Endothelial cell of umbilical vein (primary cell): ENCODE data around the gene GRM7. TPM values are rescaled to one million over a fixed set of nuclear protein-coding genes. Genes with fewer than 3 reads are reported as not detected.

ENCODE experiments used
- BruUV-seq: library from RNA; stranded (reverse); fragments of 400-500 nt; replicated peaks from 2 replicates; lab custom pipeline; 2021; lab: Mats Ljungman, UMichigan
- CTCF ChIA-PET: fragments of 300-600, 350-600 bp; sonication (Branson Sonifier 250); formaldehyde crosslinking; loops from one replicate; lab custom pipeline; 2021; ENCODE audit warnings: antibody characterized with exemption, inconsistent platforms; lab: Charles Lee
- POLR2A ChIA-PET: fragments of 300-600, 350-600 bp; sonication (Branson Sonifier 250); formaldehyde crosslinking; loops from one replicate; lab custom pipeline; 2021; ENCODE audit warnings: antibody characterized with exemption, inconsistent platforms; lab: Charles Lee
- DNase-seq: peaks from one replicate; pipeline ENCODE4 v3.0.0-alpha.2; 2011; ENCODE audit warnings: low read depth, low spot score
- FAIRE-seq: peaks from 2 replicates; lab custom pipeline; 2011; peaks lifted over from hg19 to GRCh38; lab: Jason Lieb, UNC
- H2AFZ ChIP-seq: 2 replicates; pipeline ENCODE4 v1.6.0; 2012; ENCODE audit warnings: low read depth, low read length, control low read depth, inconsistent platforms
- H3K27ac ChIP-seq: 2 replicates; pipeline ENCODE4 v1.5.1; 2011; ENCODE audit warnings: low read depth, mild to moderate bottlenecking, control low read depth, low read length, moderate library complexity; ENCODE audit not compliant: insufficient read depth
- H3K27me3 ChIP-seq, 2 experiments: 2 replicates each; pipeline versions ENCODE4 v1.6.0 to v1.6.1; 2011; ENCODE audit warnings: low read length in 2 of 2, mixed read lengths in 1 of 2; ENCODE audit not compliant: control insufficient read depth in 2 of 2, insufficient read depth in 2 of 2
- H3K36me3 ChIP-seq, 2 experiments: 2 replicates in 1 of 2; 3 replicates in 1 of 2; pipeline ENCODE4 v1.5.1; 2011; ENCODE audit warnings: low read length in 2 of 2, mild to moderate bottlenecking in 1 of 2, moderate library complexity in 1 of 2; ENCODE audit not compliant: control insufficient read depth in 2 of 2, insufficient read depth in 2 of 2; ENCODE audit errors: extremely low read depth in 1 of 2
- H3K4me1 ChIP-seq: 3 replicates; pipeline ENCODE4 v1.5.1; 2011; ENCODE audit warnings: mild to moderate bottlenecking, low read length; ENCODE audit not compliant: control insufficient read depth, insufficient read depth; ENCODE audit errors: extremely low read depth
- H3K4me2 ChIP-seq: 2 replicates; pipeline ENCODE4 v1.6.1; 2011; ENCODE audit warnings: low read length, control low read depth, mixed read lengths; ENCODE audit not compliant: insufficient read depth
- H3K4me3 ChIP-seq, 3 experiments: fragments of 200-600 bp in 1 of 3; sonication (generic), shearing (Covaris generic) in 1 of 3; replicated peaks in 1 of 3; 2 replicates each; pipeline ENCODE4 v1.5.1; 2011 to 2016; ENCODE audit warnings: control low read depth in 3 of 3, low read length in 3 of 3, mild to moderate bottlenecking in 2 of 3, inconsistent platforms in 1 of 3, low read depth in 1 of 3, moderate library complexity in 1 of 3; ENCODE audit not compliant: insufficient read depth in 1 of 3
- H3K79me2 ChIP-seq: 2 replicates; pipeline ENCODE4 v1.6.0; 2012; ENCODE audit warnings: low read length, inconsistent platforms; ENCODE audit not compliant: control insufficient read depth, insufficient read depth
- H3K9ac ChIP-seq: replicated peaks from 2 replicates; pipeline ENCODE3; 2011; ENCODE audit warnings: low read length, control low read depth; ENCODE audit not compliant: insufficient read depth; ENCODE audit errors: extremely low read depth
- H3K9me1 ChIP-seq: replicated peaks from 3 replicates; pipeline ENCODE4 v1.6.0; 2011; ENCODE audit warnings: mild to moderate bottlenecking, low read length; ENCODE audit not compliant: control insufficient read depth, insufficient read depth; ENCODE audit errors: extremely low read depth
- H3K9me3 ChIP-seq: replicated peaks from 2 replicates; pipeline ENCODE4 v1.5.1; 2012; ENCODE audit warnings: low read length, inconsistent platforms; ENCODE audit not compliant: control insufficient read depth, insufficient read depth
- H4K20me1 ChIP-seq: replicated peaks from 2 replicates; pipeline ENCODE3; 2011; ENCODE audit warnings: mild to moderate bottlenecking, low read length; ENCODE audit not compliant: control insufficient read depth, insufficient read depth; ENCODE audit errors: extremely low read depth
- EZH2 ChIP-seq: IDR thresholded peaks from 2 replicates; pipeline ENCODE4 v1.6.1; 2012; ENCODE audit warnings: borderline replicate concordance, low read depth, mild to moderate bottlenecking, moderate library complexity, low read length, inconsistent platforms; ENCODE audit not compliant: severe bottlenecking
- FOS ChIP-seq: IDR thresholded peaks from 2 replicates; pipeline ENCODE4 v1.6.1; 2011; ENCODE audit warnings: mild to moderate bottlenecking, low read length, moderate library complexity, borderline replicate concordance; ENCODE audit not compliant: insufficient read depth
- GATA2 ChIP-seq: IDR thresholded peaks from 2 replicates; pipeline ENCODE4 v1.7.0; 2011; ENCODE audit warnings: low read depth, mild to moderate bottlenecking, moderate library complexity, mixed read lengths, low read length; ENCODE audit not compliant: insufficient read length, insufficient read depth
- JUN ChIP-seq: IDR thresholded peaks from 2 replicates; pipeline ENCODE4 v1.6.1; 2011; ENCODE audit warnings: borderline replicate concordance, low read depth; ENCODE audit not compliant: insufficient read length, insufficient read depth
- MAX ChIP-seq: IDR thresholded peaks from 2 replicates; pipeline ENCODE4 v1.6.1; 2011; ENCODE audit not compliant: insufficient read depth, insufficient read length
- MYC ChIP-seq: IDR thresholded peaks from one replicate; pipeline ENCODE4 v1.6.1; 2011; ENCODE audit warnings: mild to moderate bottlenecking, low read depth, low read length
- POLR2A ChIP-seq: IDR thresholded peaks from 2 replicates; pipeline ENCODE4 v1.6.1; 2012; ENCODE audit warnings: low read depth, mild to moderate bottlenecking, control low read depth, low read length
- POLR2AphosphoS5 ChIP-seq: IDR thresholded peaks from 2 replicates; pipeline ENCODE4 v1.6.1; 2012; ENCODE audit warnings: low read depth, mild to moderate bottlenecking, control low read depth, low read length, moderate library complexity; ENCODE audit not compliant: insufficient read depth
- dilution Hi-C: fragments of 300-500 bp; cut with MboI; formaldehyde crosslinking; loops from one replicate; pipeline ENCODE4 v1.15.0; 2019; ENCODE audit warnings: low sequenced_read_pairs; ENCODE audit not compliant: extremely low pct_ligation_motif_present
- intact Hi-C: fragments of 100-400 bp; cut with micrococcal nuclease; formaldehyde crosslinking; loops from one replicate; pipeline ENCODE4 v1.10.0; 2022
- polyA plus RNA-seq, 4 experiments: library from polyadenylated mRNA; depleted of rRNA in 3 of 4; stranded (reverse) in 3 of 4; unstranded in 1 of 4; fragments of >200 nt; gene quantifications; 2 replicates each; pipeline versions ENCODE4 v1.2.1 to v1.2.3, GENCODE V29; 2011 to 2012; ENCODE audit warnings: missing spikeins in 1 of 4
- total RNA-seq: library from RNA; stranded (reverse); gene quantifications from 2 replicates; pipeline ENCODE4 v1.2.3, GENCODE V29; 2021
- TF ChIP-seq, protein P1 (sequence below), 2 donors: IDR thresholded peaks; 1 replicate in 1 of 2; 2 replicates in 1 of 2; pipeline ENCODE4 v1.5.1; 2011; ENCODE audit warnings: low read length in 2 of 2, mild to moderate bottlenecking in 2 of 2, moderate library complexity in 2 of 2, control low read depth in 1 of 2, inconsistent platforms in 1 of 2, low read depth in 1 of 2; ENCODE audit not compliant: insufficient read depth in 1 of 2; ENCODE audit errors: extremely low read depth in 1 of 2

The GRM7 gene
- total and polyA plus RNA-seq, 2 donors (not counting 3 experiments of a cell fraction or from before 2014, with no cell fraction given) = 0.12 TPM; not detected in 1

- Histone ChIP-seq H3K4me2 (no peak overlapping the region), H3K9ac (no peak overlapping the region), H3K9me1 (no peaks in the 10 kb centered on the region), H3K27ac (no peak overlapping the region), H3K27me3 (no peaks in the 10 kb centered on the region), H3K4me1 (no peaks in the 10 kb centered on the region), H3K4me3 (no peak overlapping the region), H3K36me3 (no peaks in the 10 kb centered on the region), H2AFZ (no peak overlapping the region), H4K20me1 (no peaks in the 10 kb centered on the region), H3K79me2 (no peaks in the 10 kb centered on the region), H3K9me3 (no peaks in the 10 kb centered on the region)
- no peak for TF ChIP-seq EZH2
- TF ChIP-seq MAX = no peak
- TF ChIP-seq, protein P1, sequence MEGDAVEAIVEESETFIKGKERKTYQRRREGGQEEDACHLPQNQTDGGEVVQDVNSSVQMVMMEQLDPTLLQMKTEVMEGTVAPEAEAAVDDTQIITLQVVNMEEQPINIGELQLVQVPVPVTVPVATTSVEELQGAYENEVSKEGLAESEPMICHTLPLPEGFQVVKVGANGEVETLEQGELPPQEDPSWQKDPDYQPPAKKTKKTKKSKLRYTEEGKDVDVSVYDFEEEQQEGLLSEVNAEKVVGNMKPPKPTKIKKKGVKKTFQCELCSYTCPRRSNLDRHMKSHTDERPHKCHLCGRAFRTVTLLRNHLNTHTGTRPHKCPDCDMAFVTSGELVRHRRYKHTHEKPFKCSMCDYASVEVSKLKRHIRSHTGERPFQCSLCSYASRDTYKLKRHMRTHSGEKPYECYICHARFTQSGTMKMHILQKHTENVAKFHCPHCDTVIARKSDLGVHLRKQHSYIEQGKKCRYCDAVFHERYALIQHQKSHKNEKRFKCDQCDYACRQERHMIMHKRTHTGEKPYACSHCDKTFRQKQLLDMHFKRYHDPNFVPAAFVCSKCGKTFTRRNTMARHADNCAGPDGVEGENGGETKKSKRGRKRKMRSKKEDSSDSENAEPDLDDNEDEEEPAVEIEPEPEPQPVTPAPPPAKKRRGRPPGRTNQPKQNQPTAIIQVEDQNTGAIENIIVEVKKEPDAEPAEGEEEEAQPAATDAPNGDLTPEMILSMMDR (IDR thresholded peaks at IDR 0.05; ENCODE audit: extremely low read depth in 1 of 2, insufficient read depth in 1 of 2, low read depth in 1 of 2, low read length in 2 of 2) = no peak
- TF ChIP-seq MYC = no peak
- no peak for TF ChIP-seq GATA2
- TF ChIP-seq JUN = no peak
- no peak for TF ChIP-seq POLR2AphosphoS5
- no peak for TF ChIP-seq FOS
- no peak for TF ChIP-seq POLR2A
- CTCF ChIA-PET = no interaction called here
- FAIRE-seq = no peak
- POLR2A ChIA-PET = no interaction called here
- BruUV-seq = no TSS peak
- DNase-seq = no peak
- intact Hi-C loops (no loop called here), dilution Hi-C loops (no loop called here)
Observed at GRCh38 chr3:7573330-7573729, 712.4 kb downstream of the GRM7 start.
